ENCODE measurements around the gene ARHGAP45.

ARHGAP45 gene

GRCh38 chr19:1060689-1061088 lies 6.3 kb upstream of the ARHGAP45 start:
- TF ChIP-seq EZH2phosphoT487 (IDR thresholded peaks at IDR 0.05; ENCODE audit: low read depth) = no peak
- TF ChIP-seq, protein P1, sequence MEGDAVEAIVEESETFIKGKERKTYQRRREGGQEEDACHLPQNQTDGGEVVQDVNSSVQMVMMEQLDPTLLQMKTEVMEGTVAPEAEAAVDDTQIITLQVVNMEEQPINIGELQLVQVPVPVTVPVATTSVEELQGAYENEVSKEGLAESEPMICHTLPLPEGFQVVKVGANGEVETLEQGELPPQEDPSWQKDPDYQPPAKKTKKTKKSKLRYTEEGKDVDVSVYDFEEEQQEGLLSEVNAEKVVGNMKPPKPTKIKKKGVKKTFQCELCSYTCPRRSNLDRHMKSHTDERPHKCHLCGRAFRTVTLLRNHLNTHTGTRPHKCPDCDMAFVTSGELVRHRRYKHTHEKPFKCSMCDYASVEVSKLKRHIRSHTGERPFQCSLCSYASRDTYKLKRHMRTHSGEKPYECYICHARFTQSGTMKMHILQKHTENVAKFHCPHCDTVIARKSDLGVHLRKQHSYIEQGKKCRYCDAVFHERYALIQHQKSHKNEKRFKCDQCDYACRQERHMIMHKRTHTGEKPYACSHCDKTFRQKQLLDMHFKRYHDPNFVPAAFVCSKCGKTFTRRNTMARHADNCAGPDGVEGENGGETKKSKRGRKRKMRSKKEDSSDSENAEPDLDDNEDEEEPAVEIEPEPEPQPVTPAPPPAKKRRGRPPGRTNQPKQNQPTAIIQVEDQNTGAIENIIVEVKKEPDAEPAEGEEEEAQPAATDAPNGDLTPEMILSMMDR (IDR thresholded peaks at IDR 0.05; ENCODE audit: low read depth, low read length) = no peak
- Histone ChIP-seq H3K9ac (ENCODE audit: low read length) (no peak overlapping the region), H2AFZ (ENCODE audit: low read depth, low read length) (no peak overlapping the region), H3K4me3 (ENCODE audit: low read length) (no peak overlapping the region), H3K27me3 (ENCODE audit: low read depth, low read length) (no peaks in the 10 kb centered on the region), H3K27ac (ENCODE audit: low read length) (no peak overlapping the region), H3K4me2 (ENCODE audit: low read length) (no peak overlapping the region), H4K20me1 (ENCODE audit: insufficient read depth, low read length) (no peaks in the 10 kb centered on the region), H3K4me1 (ENCODE audit: low read length) (peaks cover 4% of the 10 kb centered on the region; the same call in 1 of the 2 replicates), H3K79me2 (ENCODE audit: low read length) (no peaks in the 10 kb centered on the region), H3K36me3 (replicated peaks; ENCODE audit: low read depth, low read length) (peaks cover 9% of the 10 kb centered on the region), H3K9me3 (ENCODE audit: insufficient read depth, low read length) (no peaks in the 10 kb centered on the region)

DNA sequence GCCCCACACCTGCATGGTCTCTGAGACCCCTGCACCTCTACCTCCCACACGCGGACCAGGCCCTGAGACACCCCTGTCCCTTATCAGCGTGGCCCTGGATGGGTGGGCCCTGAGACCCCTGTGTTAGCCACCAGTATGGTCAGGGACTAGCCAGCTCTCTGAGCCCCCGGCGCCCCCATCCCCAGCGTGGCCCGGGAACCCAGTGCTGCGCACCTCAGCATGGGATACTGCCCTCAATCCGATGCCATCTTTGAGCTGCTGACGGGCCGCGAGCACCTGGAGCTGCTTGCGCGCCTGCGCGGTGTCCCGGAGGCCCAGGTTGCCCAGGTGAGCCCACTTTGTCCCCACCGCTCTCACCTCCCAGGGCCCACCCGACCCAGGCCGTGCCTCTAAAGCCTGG lies 5.0 kb upstream of the ARHGAP45 start:
- no peaks in the 10 kb centered on the region for H4K20me1 ChIP-seq (ENCODE audit: insufficient read depth, low read length)
- H3K4me1 ChIP-seq (ENCODE audit: low read length) = peaks cover 9% of the 10 kb centered on the region
- no peak overlapping the region for H3K4me3 ChIP-seq (ENCODE audit: low read length)
- H3K79me2 ChIP-seq (ENCODE audit: low read length) = no peaks in the 10 kb centered on the region
- no peak overlapping the region for H3K4me2 ChIP-seq (ENCODE audit: low read length)
- no peak overlapping the region for H3K9ac ChIP-seq (ENCODE audit: low read length)
- no peaks in the 10 kb centered on the region for H3K9me3 ChIP-seq (ENCODE audit: insufficient read depth, low read length)
- H2AFZ ChIP-seq (ENCODE audit: low read depth, low read length) = no peak overlapping the region
- H3K27ac ChIP-seq (ENCODE audit: low read length) = no peak overlapping the region
- H3K27me3 ChIP-seq (ENCODE audit: low read depth, low read length) = no peaks in the 10 kb centered on the region
- peaks cover 3% of the 10 kb centered on the region for H3K36me3 ChIP-seq (replicated peaks; ENCODE audit: low read depth, low read length)
- TF ChIP-seq EZH2phosphoT487 (IDR thresholded peaks at IDR 0.05; ENCODE audit: low read depth) = no peak
- TF ChIP-seq, protein P1 (IDR thresholded peaks at IDR 0.05; ENCODE audit: low read depth, low read length) = no peak

DNA sequence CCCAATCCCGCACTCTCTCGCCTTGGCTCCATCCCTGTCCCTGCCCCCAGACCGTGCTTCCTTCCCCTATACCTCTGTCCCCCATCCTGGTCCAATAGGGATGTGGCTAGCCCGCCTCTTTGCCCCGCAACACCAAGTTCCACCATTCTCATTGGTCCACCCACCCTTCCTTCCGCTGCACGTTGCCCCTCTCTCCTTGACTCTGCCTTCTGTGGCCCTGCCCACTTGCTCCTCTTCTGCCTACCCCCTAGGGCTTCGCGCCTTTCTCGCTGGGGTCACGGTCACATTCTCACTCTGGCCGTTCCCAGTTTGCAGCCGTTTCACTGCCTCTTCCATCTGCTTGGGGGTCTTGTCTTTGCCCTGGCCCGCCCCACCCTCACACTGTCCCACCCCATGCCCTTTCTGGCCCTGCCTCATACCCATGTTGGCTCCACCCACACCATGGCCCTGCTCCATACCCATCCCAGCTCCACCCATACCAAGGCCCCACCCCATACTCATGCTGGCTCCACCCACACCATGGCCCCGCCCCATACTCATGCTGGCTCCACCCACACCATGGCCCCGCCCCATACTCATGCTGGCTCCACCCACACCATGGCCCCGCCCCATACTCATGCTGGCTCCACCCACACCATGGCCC lies 4.5 kb upstream of the ARHGAP45 start:
- Histone ChIP-seq H3K4me3 (ENCODE audit: low read length) (no peak overlapping the region), H4K20me1 (ENCODE audit: insufficient read depth, low read length) (no peaks in the 10 kb centered on the region), H3K9ac (ENCODE audit: low read length) (no peak overlapping the region), H3K79me2 (ENCODE audit: low read length) (peaks cover 3% of the 10 kb centered on the region), H3K36me3 (replicated peaks; ENCODE audit: low read depth, low read length) (peaks cover 3% of the 10 kb centered on the region), H3K9me3 (ENCODE audit: insufficient read depth, low read length) (no peaks in the 10 kb centered on the region), H3K27me3 (ENCODE audit: low read depth, low read length) (no peaks in the 10 kb centered on the region), H3K27ac (ENCODE audit: low read length) (no peak overlapping the region), H3K4me1 (ENCODE audit: low read length) (peaks cover 9% of the 10 kb centered on the region), H2AFZ (ENCODE audit: low read depth, low read length) (no peak overlapping the region), H3K4me2 (ENCODE audit: low read length) (no peak overlapping the region)
- no peak for TF ChIP-seq EZH2phosphoT487 (IDR thresholded peaks at IDR 0.05; ENCODE audit: low read depth)
- TF ChIP-seq, protein P1 (IDR thresholded peaks at IDR 0.05; ENCODE audit: low read depth, low read length) = no peak

DNA sequence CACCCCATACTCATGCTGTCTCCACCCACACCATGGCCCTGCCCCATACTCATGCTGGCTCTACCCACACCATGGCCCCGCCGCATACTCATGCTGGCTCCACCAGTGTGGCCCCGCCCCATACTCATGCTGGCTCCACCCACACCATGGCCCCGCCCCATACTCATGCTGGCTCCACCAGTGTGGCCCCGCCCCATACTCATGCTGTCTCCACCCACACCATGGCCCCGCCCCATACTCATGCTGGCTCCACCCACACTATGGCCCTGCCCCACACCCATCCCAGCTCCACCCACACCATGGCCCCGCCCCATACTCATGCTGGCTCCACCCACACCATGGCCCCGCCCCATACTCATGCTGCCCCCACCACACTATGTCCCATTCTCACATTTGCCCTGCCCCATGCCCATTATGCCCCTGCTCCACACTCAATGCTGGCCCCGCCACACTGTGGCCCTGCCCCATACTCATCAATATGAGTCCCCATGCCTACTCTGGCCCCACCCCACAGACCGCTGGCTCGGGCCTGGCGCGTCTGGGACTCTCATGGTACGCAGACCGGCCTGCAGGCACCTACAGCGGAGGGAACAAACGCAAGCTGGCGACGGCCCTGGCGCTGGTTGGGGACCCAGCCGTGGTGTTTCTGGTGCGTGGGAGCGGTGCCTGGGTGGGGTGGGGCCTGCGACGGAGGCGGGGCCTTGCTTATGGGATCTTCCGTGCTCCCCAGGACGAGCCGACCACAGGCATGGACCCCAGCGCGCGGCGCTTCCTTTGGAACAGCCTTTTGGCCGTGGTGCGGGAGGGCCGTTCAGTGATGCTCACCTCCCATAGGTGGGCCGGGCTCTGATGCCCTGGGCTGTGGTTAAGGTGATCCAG lies 3.7 kb upstream of the ARHGAP45 start:
- Histone ChIP-seq H3K9me3 (ENCODE audit: insufficient read depth, low read length) (no peaks in the 10 kb centered on the region), H3K4me1 (ENCODE audit: low read length) (peaks cover 11% of the 10 kb centered on the region)

More for the DNA sequence above, 3.7 kb upstream of the ARHGAP45 start:
- Histone ChIP-seq H3K27ac (ENCODE audit: low read length) (no peak overlapping the region), H3K27me3 (ENCODE audit: low read depth, low read length) (no peaks in the 10 kb centered on the region), H3K4me2 (ENCODE audit: low read length) (no peak overlapping the region), H2AFZ (ENCODE audit: low read depth, low read length) (no peak overlapping the region), H3K9ac (ENCODE audit: low read length) (no peak overlapping the region), H3K4me3 (ENCODE audit: low read length) (no peak overlapping the region), H4K20me1 (ENCODE audit: insufficient read depth, low read length) (no peaks in the 10 kb centered on the region), H3K79me2 (ENCODE audit: low read length) (peaks cover 10% of the 10 kb centered on the region), H3K36me3 (replicated peaks; ENCODE audit: low read depth, low read length) (peaks cover 3% of the 10 kb centered on the region)
- TF ChIP-seq, protein P1 (IDR thresholded peaks at IDR 0.05; ENCODE audit: low read depth, low read length) = no peak
- no peak for TF ChIP-seq EZH2phosphoT487 (IDR thresholded peaks at IDR 0.05; ENCODE audit: low read depth)
